Lung microvascular endothelial cell (primary cell): ENCODE data around the gene ZDHHC11. TPM values are rescaled to one million over a fixed set of nuclear protein-coding genes. Genes with fewer than 3 reads are reported as not detected.
"Not testable (repeated sequence)": the region's sequence is repeated elsewhere in the genome, so short reads cannot be mapped to it uniquely, and the experiment has no call there.

Experiments used
- DNase-seq, 2 donors: peaks; one replicate each; pipeline versions ENCODE4 v3.0.0 to v3.0.0-alpha.2; 2010; ENCODE audit warnings: low read depth in 2 of 2
- total RNA-seq: library from RNA; depleted of rRNA; stranded (reverse); fragments of >200 nt; gene quantifications from 2 replicates; pipeline ENCODE4 v1.2.1, GENCODE V29; 2014

The ZDHHC11 gene
- total RNA-seq, 1 donor from 2014 or later, result 0.60 TPM

GRCh38 chr5:859391-859790, 8.6 kb upstream of the ZDHHC11 start:
- no peak for DNase-seq

- DNase-seq, result no peak
These were observed 7.9 kb upstream of the ZDHHC11 start for GRCh38 chr5:858726-859125.

GRCh38 chr5:856531-857425, 6.0 kb upstream of the ZDHHC11 start:
- no peak for DNase-seq

GRCh38 chr5:855771-856530, 5.2 kb upstream of the ZDHHC11 start:
- no peak for DNase-seq

- no peak for DNase-seq
These were observed 4.4 kb upstream of the ZDHHC11 start for GRCh38 chr5:854966-855743.

GRCh38 chr5:854217-854616, 3.4 kb upstream of the ZDHHC11 start:
- no peak for DNase-seq

GRCh38 chr5:853416-854090, 2.8 kb upstream of the ZDHHC11 start:
- not testable (repeated sequence) for DNase-seq

- no peak for DNase-seq
These were observed 1.9 kb upstream of the ZDHHC11 start for GRCh38 chr5:852431-853401.

- DNase-seq, result no peak
These were observed 1.2 kb upstream of the ZDHHC11 start for GRCh38 chr5:852018-852417.

- DNase-seq, result no peak
These were observed 767 bp upstream of the ZDHHC11 start for GRCh38 chr5:851553-851952.

GRCh38 chr5:851076-851475, 290 bp upstream of the ZDHHC11 start:
- DNase-seq, result no peak

GRCh38 chr5:849651-850301, 1.0 kb downstream of the ZDHHC11 start:
- DNase-seq, result no peak

GRCh38 chr5:848671-849111, 2.1 kb downstream of the ZDHHC11 start:
- no peak for DNase-seq

- DNase-seq, result not testable (repeated sequence)
These were observed 3.0 kb downstream of the ZDHHC11 start for GRCh38 chr5:847736-848135.

- DNase-seq, result not testable (repeated sequence)
These were observed 3.6 kb downstream of the ZDHHC11 start for GRCh38 chr5:847212-847611.

- DNase-seq, result not testable (repeated sequence)
These were observed 4.1 kb downstream of the ZDHHC11 start for GRCh38 chr5:846602-847091.

GRCh38 chr5:845676-846601, 4.8 kb downstream of the ZDHHC11 start:
- not testable (repeated sequence) for DNase-seq

GRCh38 chr5:845031-845675, 5.6 kb downstream of the ZDHHC11 start:
- not testable (repeated sequence) for DNase-seq
